Thoracic aorta (tissue), 2 donors: ENCODE data around the gene PEAK3. TPM values are rescaled to one million over a fixed set of nuclear protein-coding genes. Genes with fewer than 3 reads are reported as not detected.
"Not testable (repeated sequence)": the region's sequence is repeated elsewhere in the genome, so short reads cannot be mapped to it uniquely, and the experiment has no call there.

Source experiments
- ATAC-seq: fragments of 150-250 bp; one replicate; pipeline ENCODE4 v1.8.0; 2017; ENCODE audit warnings: low read depth; ENCODE audit not compliant: insufficient number of reproducible peaks, low FRiP score
- DNase-seq: peaks from one replicate; pipeline ENCODE4 v3.0.0-alpha.2; 2020; ENCODE audit warnings: low spot score
- H3K27ac ChIP-seq, 2 donors: fragments of 200-600 bp; sonication (generic); 1 replicate in 1 of 2; 2 replicates in 1 of 2; pipeline ENCODE4 v1.5.1; 2016; ENCODE audit warnings: mild to moderate bottlenecking in 2 of 2, moderate library complexity in 2 of 2
- H3K27me3 ChIP-seq: fragments of 200-600 bp; sonication (generic); replicated peaks from 2 replicates; pipeline ENCODE4 v1.6.0; 2016; ENCODE audit warnings: mild to moderate bottlenecking; ENCODE audit not compliant: insufficient read depth
- H3K36me3 ChIP-seq: fragments of 200-600 bp; sonication (generic); one replicate; pipeline ENCODE4 v1.5.1; 2016
- H3K4me1 ChIP-seq, 2 donors: fragments of 200-600 bp; sonication (generic); 1 replicate in 1 of 2; 2 replicates in 1 of 2; pipeline versions ENCODE4 v1.5.1 to v1.6.0; 2016; ENCODE audit warnings: low read depth in 2 of 2, mild to moderate bottlenecking in 1 of 2; ENCODE audit not compliant: control insufficient read depth in 1 of 2
- H3K4me3 ChIP-seq: fragments of 200-600 bp; sonication (generic); 2 replicates; pipeline ENCODE4 v1.5.1; 2016; ENCODE audit warnings: mild to moderate bottlenecking
- H3K9me3 ChIP-seq: fragments of 200-600 bp; sonication (generic); 2 replicates; pipeline ENCODE4 v1.5.1; 2016
- CTCF ChIP-seq: fragments of 200-600 bp; sonication (generic); IDR thresholded peaks from one replicate; pipeline ENCODE4 v1.5.1; 2019; ENCODE audit warnings: antibody characterized with exemption
- total RNA-seq, 2 donors: library from RNA; depleted of rRNA; stranded (reverse); fragments of >200 nt; gene quantifications; one replicate each; pipeline versions ENCODE4 v1.1.0 to v1.2.3, GENCODE V29; 2016

Gene PEAK3
- total RNA-seq, 2 donors from 2014 or later: 1.2 to 3.0 TPM

DNA sequence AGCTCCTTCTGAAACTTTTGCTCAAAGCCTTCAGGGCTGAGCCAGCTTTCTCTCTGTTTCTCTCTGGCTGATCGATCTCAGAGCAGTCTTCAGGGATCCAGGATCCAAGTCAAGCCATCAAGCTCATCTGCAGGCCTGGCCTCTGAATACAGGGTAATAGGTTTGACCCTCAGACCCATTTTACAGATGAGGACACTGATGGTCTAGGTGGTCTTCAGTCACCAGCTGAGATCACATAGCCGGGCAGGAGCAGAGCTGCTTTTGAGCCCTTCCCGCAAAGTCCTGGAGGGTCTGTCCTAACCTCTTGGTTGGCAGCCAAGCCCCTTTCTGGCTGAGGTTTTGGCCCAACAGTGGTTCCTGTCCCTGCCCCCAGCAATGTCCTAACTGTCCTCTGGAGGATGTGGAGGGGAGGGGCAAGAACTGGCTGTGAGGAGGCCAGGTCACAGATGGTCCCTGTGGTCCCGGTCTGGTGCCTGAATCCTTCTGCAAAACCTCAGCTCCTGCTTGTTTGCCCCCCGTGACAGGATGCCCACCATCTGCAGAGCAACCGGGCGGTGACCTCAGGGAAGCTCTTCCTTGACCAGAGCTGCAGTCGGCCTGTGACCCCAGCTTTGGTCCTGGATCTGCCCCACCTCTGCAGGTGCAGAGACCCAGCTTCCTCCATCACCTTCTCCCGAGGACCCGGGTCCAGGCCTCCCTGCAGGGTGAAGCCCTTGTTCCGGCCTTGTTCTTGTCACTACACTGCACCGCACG, 5.8 kb upstream of the PEAK3 start:
- Histone ChIP-seq H3K4me3 (no peak overlapping the region), H3K4me1 (peaks cover 17 to 29% of the 10 kb centered on the region in 2 donors), H3K27ac (no peak overlapping the region), H3K36me3 (peaks cover 3% of the 10 kb centered on the region), H3K9me3 (no peaks in the 10 kb centered on the region), H3K27me3 (peaks cover 7% of the 10 kb centered on the region)
- DNase-seq: no peak
- no peak for TF ChIP-seq CTCF
- no peak for ATAC-seq

DNA sequence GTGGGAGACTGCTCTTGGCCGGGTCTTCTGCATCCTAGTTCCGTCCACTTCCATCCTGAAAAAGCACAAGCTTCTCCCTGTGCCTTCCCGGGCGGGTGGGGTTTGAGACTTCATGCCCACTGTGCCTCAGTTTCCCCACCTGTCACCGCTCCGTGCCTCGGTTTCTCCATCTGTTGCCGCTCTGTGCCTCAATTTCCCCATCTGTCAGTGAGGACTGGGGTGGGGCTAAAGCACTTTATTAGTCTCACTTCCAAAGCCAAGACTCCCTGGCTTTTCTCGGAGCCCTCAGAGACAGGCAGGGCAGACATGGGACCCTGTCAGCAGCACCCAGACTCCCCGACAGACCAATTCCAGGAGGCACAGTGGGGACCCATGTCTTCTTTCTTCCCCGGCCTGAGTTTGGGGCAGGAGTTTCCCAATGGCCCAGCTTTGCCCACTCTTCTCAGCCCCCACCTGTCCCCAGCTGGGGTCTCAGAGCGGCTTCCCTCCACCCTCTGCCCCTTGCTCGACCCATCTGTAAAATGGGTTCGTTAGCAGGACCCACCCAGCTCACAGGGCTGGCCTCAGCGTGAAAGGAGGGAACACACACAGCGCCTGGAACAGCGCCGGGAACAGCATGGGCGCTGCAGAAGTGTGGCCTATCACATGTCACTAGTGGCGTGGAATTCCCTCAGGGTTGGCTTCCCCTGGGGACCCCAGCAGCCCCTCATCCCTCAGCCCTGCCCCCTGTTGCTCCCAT, 4.6 kb upstream of the PEAK3 start:
- H3K36me3 ChIP-seq: peaks cover 3% of the 10 kb centered on the region
- H3K9me3 ChIP-seq: no peaks in the 10 kb centered on the region
- TF ChIP-seq CTCF: no peak
- no peak overlapping the region for H3K27ac ChIP-seq
- H3K27me3 ChIP-seq: peaks cover 7% of the 10 kb centered on the region
- DNase-seq (no peak), ATAC-seq (no peak)
- H3K4me3 ChIP-seq: no peak overlapping the region
- peaks cover 17 to 36% of the 10 kb centered on the region in 2 donors for H3K4me1 ChIP-seq

GRCh38 chr19:2283835-2284507, 2.0 kb upstream of the PEAK3 start:
- Histone ChIP-seq H3K4me3 (no peak overlapping the region), H3K36me3 (peaks cover 3% of the 10 kb centered on the region), H3K4me1 (peaks cover 0 to 12% of the 10 kb centered on the region in 2 donors), H3K27me3 (no peaks in the 10 kb centered on the region), H3K27ac (no peak overlapping the region), H3K9me3 (no peaks in the 10 kb centered on the region)
- ATAC-seq (no peak), DNase-seq (no peak)
- TF ChIP-seq CTCF: no peak

DNA sequence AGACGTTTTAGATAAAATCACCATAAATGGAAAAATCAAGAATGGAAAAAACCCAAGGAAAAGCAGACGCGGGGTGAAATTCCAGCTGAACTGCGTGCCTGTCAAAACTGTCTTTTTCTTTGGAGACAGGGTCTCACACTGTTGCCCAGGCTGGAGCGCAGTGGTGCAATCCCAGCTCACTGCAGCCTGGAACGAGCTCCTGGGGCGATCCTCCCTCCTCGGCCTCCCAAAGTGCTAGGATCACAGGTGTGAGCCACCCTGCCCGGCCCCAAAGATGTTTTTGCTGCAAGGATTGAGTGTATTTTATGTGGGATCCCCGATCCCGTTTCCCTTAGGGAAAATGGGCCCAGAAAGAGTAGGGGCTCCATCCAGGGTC, 875 bp upstream of the PEAK3 start:
- no peaks in the 10 kb centered on the region for H3K9me3 ChIP-seq
- TF ChIP-seq CTCF: no peak
- peaks cover 0 to 12% of the 10 kb centered on the region in 2 donors for H3K4me1 ChIP-seq
- H3K36me3 ChIP-seq: no peaks in the 10 kb centered on the region
- DNase-seq: no peak
- H3K4me3 ChIP-seq: peak overlapping the region; percentile 58
- no peak for ATAC-seq
- no peak overlapping the region for H3K27ac ChIP-seq
- no peaks in the 10 kb centered on the region for H3K27me3 ChIP-seq

- H3K9me3 ChIP-seq, H3K36me3 ChIP-seq, ATAC-seq, H3K27me3 ChIP-seq, H3K27ac ChIP-seq, DNase-seq: not testable (repeated sequence)
- Histone ChIP-seq H3K4me1 (peaks cover 0 to 12% of the 10 kb centered on the region in 2 donors), H3K4me3 (peak overlapping the region; percentile 58)
Observed at GRCh38 chr19:2281265-2282061, 512 bp downstream of the PEAK3 start.
